ENCODE results near the gene TMUB1.

The TMUB1 gene

GRCh38 chr7:151034312-151035025 is 48.8 kb downstream of the TMUB1 start:
- POLR2A ChIA-PET (ENCODE audit: low non-redundant PET): no interaction called here
- CTCF ChIA-PET: no interaction called here
- peak overlapping the region; percentile 91; the same call in 1 of the 2 replicates for H3K27ac ChIP-seq
- DNase-seq (ENCODE audit: low spot score): no peak
- TF ChIP-seq CTCF (conservative IDR thresholded peaks at IDR 0.05; ENCODE audit: low read depth): no peak

- no peak for DNase-seq (ENCODE audit: low spot score)
- ChIA-PET POLR2A (ENCODE audit: low non-redundant PET) (no interaction called here), CTCF (no interaction called here)
- H3K27ac ChIP-seq: peak overlapping the region; percentile 36; the same call in 1 of the 2 replicates
- TF ChIP-seq CTCF (conservative IDR thresholded peaks at IDR 0.05; ENCODE audit: low read depth): no peak
These were observed 49.4 kb downstream of the TMUB1 start for GRCh38 chr7:151033864-151034249.

GRCh38 chr7:151032936-151033863 is 50.1 kb downstream of the TMUB1 start:
- DNase-seq (ENCODE audit: low spot score): no peak
- ChIA-PET POLR2A (ENCODE audit: low non-redundant PET) (no interaction called here), CTCF (interaction anchor here (2.0 kb wide), 1 partner anchor 78 kb away, joined by 8 read pairs; no protein-coding TSS in a partner anchor)
- no peak for TF ChIP-seq CTCF (conservative IDR thresholded peaks at IDR 0.05; ENCODE audit: low read depth)
- peak overlapping the region; percentile 36 for H3K27ac ChIP-seq
